DOHH2 (cell line): ENCODE measurements around the gene ARID5B.

Experiments
- H3F3A ChIP-seq: fragments of 200-600 bp; sonication (generic), shearing (Covaris generic); 2 replicates; pipeline ENCODE4 v1.6.0; 2016; ENCODE audit warnings: antibody characterized with exemption, mild to moderate bottlenecking; ENCODE audit not compliant: control insufficient read depth, insufficient read depth
- H3K27ac ChIP-seq: fragments of 200-600 bp; sonication (generic); 2 replicates; pipeline ENCODE4 v1.5.1; 2014; ENCODE audit warnings: low read depth, mild to moderate bottlenecking, low read length, moderate library complexity
- H3K27me3 ChIP-seq: fragments of 200-600 bp; sonication (generic); 2 replicates; pipeline ENCODE4 v1.6.1; 2014; ENCODE audit warnings: mild to moderate bottlenecking, low read length, mixed read lengths; ENCODE audit not compliant: control insufficient read depth
- H3K36me3 ChIP-seq: fragments of 200-600 bp; sonication (generic); 2 replicates; pipeline ENCODE4 v1.6.1; 2014; ENCODE audit warnings: mild to moderate bottlenecking, low read length, moderate library complexity, mixed read lengths; ENCODE audit not compliant: control insufficient read depth
- H3K4me1 ChIP-seq: fragments of 200-600 bp; sonication (generic); 2 replicates; pipeline ENCODE4 v1.6.1; 2014; ENCODE audit warnings: mild to moderate bottlenecking, low read length, mixed read lengths; ENCODE audit not compliant: control insufficient read depth
- H3K4me2 ChIP-seq: fragments of 200-600 bp; sonication (generic); 2 replicates; pipeline ENCODE4 v1.6.0; 2014; ENCODE audit warnings: mild to moderate bottlenecking, low read length, moderate library complexity
- H3K4me3 ChIP-seq: fragments of 200-600 bp; sonication (generic); 2 replicates; pipeline ENCODE4 v1.5.1; 2014; ENCODE audit warnings: mild to moderate bottlenecking, low read length, mixed read lengths
- H3K79me2 ChIP-seq: fragments of 200-600 bp; sonication (generic); 2 replicates; pipeline ENCODE4 v1.6.1; 2014; ENCODE audit warnings: mild to moderate bottlenecking, low read length, mixed read lengths; ENCODE audit not compliant: control insufficient read depth
- H3K9me2 ChIP-seq: fragments of 200-600 bp; sonication (generic); replicated peaks from 2 replicates; pipeline ENCODE4 v1.6.1; 2014; ENCODE audit warnings: mild to moderate bottlenecking, low read length, mixed read lengths; ENCODE audit not compliant: control insufficient read depth
- H3K9me3 ChIP-seq: fragments of 200-600 bp; sonication (generic); 2 replicates; pipeline ENCODE4 v1.6.1; 2014; ENCODE audit warnings: antibody characterized with exemption, low read length, mixed read lengths; ENCODE audit not compliant: control insufficient read depth, insufficient read depth
- H4K20me1 ChIP-seq: fragments of 200-600 bp; sonication (generic); 2 replicates; pipeline ENCODE4 v1.6.0; 2014; ENCODE audit warnings: low read depth, mild to moderate bottlenecking, antibody characterized with exemption, low read length, moderate library complexity; ENCODE audit not compliant: control insufficient read depth, insufficient read depth
- CTCF ChIP-seq: fragments of 200-600 bp; sonication (generic); IDR thresholded peaks from one replicate; pipeline ENCODE4 v1.5.1; 2014; ENCODE audit warnings: antibody characterized with exemption, mild to moderate bottlenecking, low read depth, low read length; ENCODE audit not compliant: poor library complexity, severe bottlenecking
- EZH2phosphoT487 ChIP-seq: fragments of 200-600 bp; sonication (generic); IDR thresholded peaks from 2 replicates; pipeline ENCODE4 v1.6.1; 2017; ENCODE audit warnings: borderline replicate concordance, mild to moderate bottlenecking, antibody characterized with exemption, low read length, moderate library complexity, mixed read lengths

Gene ARID5B

GRCh38 chr10:61857746-61858145 lies 43.8 kb upstream of the ARID5B start:
- Histone ChIP-seq H3K79me2 (no peaks in the 10 kb centered on the region), H3K36me3 (no peaks in the 10 kb centered on the region), H3K4me2 (no peak overlapping the region), H3K27ac (no peak overlapping the region), H3K9me3 (no peaks in the 10 kb centered on the region), H4K20me1 (no peaks in the 10 kb centered on the region), H3K4me3 (no peak overlapping the region), H3K27me3 (no peaks in the 10 kb centered on the region), H3K9me2 (no peaks in the 10 kb centered on the region), H3F3A (no peaks in the 10 kb centered on the region), H3K4me1 (no peaks in the 10 kb centered on the region)
- TF ChIP-seq CTCF (no peak), EZH2phosphoT487 (no peak)

GRCh38 chr10:61859786-61860185 lies 41.7 kb upstream of the ARID5B start:
- H3K36me3 ChIP-seq = no peaks in the 10 kb centered on the region
- no peak overlapping the region for H3K4me3 ChIP-seq
- H3K9me2 ChIP-seq = no peaks in the 10 kb centered on the region
- no peaks in the 10 kb centered on the region for H3K27me3 ChIP-seq
- no peak overlapping the region for H3K27ac ChIP-seq
- no peaks in the 10 kb centered on the region for H4K20me1 ChIP-seq
- no peak for TF ChIP-seq EZH2phosphoT487
- TF ChIP-seq CTCF = no peak
- H3F3A ChIP-seq = no peaks in the 10 kb centered on the region
- no peaks in the 10 kb centered on the region for H3K4me1 ChIP-seq
- H3K79me2 ChIP-seq = no peaks in the 10 kb centered on the region
- H3K4me2 ChIP-seq = no peak overlapping the region
- no peaks in the 10 kb centered on the region for H3K9me3 ChIP-seq

- no peaks in the 10 kb centered on the region for H3K9me2 ChIP-seq
- no peaks in the 10 kb centered on the region for H3K4me1 ChIP-seq
- H3F3A ChIP-seq = no peaks in the 10 kb centered on the region
- no peaks in the 10 kb centered on the region for H3K9me3 ChIP-seq
- H3K4me3 ChIP-seq = no peak overlapping the region
- H3K79me2 ChIP-seq = no peaks in the 10 kb centered on the region
- no peaks in the 10 kb centered on the region for H4K20me1 ChIP-seq
- H3K27ac ChIP-seq = no peak overlapping the region
- no peak overlapping the region for H3K4me2 ChIP-seq
- H3K36me3 ChIP-seq = no peaks in the 10 kb centered on the region
- TF ChIP-seq EZH2phosphoT487 = no peak
- TF ChIP-seq CTCF = no peak
- no peaks in the 10 kb centered on the region for H3K27me3 ChIP-seq
Observed at GRCh38 chr10:61860964-61861758, 40.3 kb upstream of the ARID5B start.
